Kidney (tissue), 14 donors: ENCODE data around the gene LRRC32. TPM values are rescaled to one million over a fixed set of nuclear protein-coding genes. Genes with fewer than 3 reads are reported as not detected.

Source experiments
- DNase-seq, 5 donors: peaks; one replicate each; pipeline ENCODE4 v3.0.0-alpha.2; 2013 to 2020
- FAIRE-seq: peaks from 2 replicates; lab custom pipeline; 2012; peaks lifted over from hg19 to GRCh38; lab: Jason Lieb, UNC
- H3K27ac ChIP-seq, 2 donors: one replicate each; pipeline ENCODE4 v1.7.0; 2013; ENCODE audit warnings: low read depth in 2 of 2, low read length in 2 of 2, inconsistent platforms in 1 of 2
- H3K27me3 ChIP-seq: one replicate; pipeline ENCODE4 v1.7.1; 2013; ENCODE audit warnings: low read length, inconsistent platforms; ENCODE audit not compliant: control insufficient read depth, insufficient read depth
- H3K36me3 ChIP-seq, 3 donors: one replicate each; pipeline versions ENCODE4 v1.7.0 to v1.7.1; 2013; ENCODE audit warnings: low read length in 3 of 3, control low read depth in 1 of 3, inconsistent platforms in 1 of 3; ENCODE audit not compliant: insufficient read depth in 3 of 3, control insufficient read depth in 2 of 3
- H3K4me1 ChIP-seq, 3 donors: one replicate each; pipeline versions ENCODE4 v1.7.0 to v1.7.1; 2013; ENCODE audit warnings: low read length in 3 of 3, inconsistent platforms in 1 of 3, low read depth in 1 of 3; ENCODE audit not compliant: control insufficient read depth in 2 of 3, insufficient read depth in 2 of 3
- H3K4me3 ChIP-seq, 3 donors: one replicate each; pipeline versions ENCODE4 v1.7.0 to v1.8.1; 2013; ENCODE audit warnings: low read length in 3 of 3, control low read depth in 1 of 3, inconsistent platforms in 1 of 3
- H3K9ac ChIP-seq, 3 donors: one replicate each; pipeline versions ENCODE4 v1.7.0 to v1.7.1; 2013; ENCODE audit warnings: low read length in 3 of 3, control low read depth in 1 of 3, inconsistent platforms in 1 of 3
- H3K9me3 ChIP-seq, 3 donors: one replicate each; pipeline versions ENCODE4 v1.7.0 to v1.7.1; 2013; ENCODE audit warnings: low read length in 3 of 3, control low read depth in 1 of 3, inconsistent platforms in 1 of 3; ENCODE audit not compliant: control insufficient read depth in 2 of 3, insufficient read depth in 1 of 3
- CTCF ChIP-seq: IDR thresholded peaks from 3 replicates; pipeline ENCODE4 v1.5.1; 2012; ENCODE audit warnings: mild to moderate bottlenecking, moderate library complexity, borderline replicate concordance; ENCODE audit not compliant: insufficient read depth; ENCODE audit errors: extremely low read depth
- intact Hi-C: fragments of 100-400 bp; cut with DNase I; formaldehyde crosslinking; loops from one replicate; pipeline ENCODE4 v1.11.1; 2022
- polyA plus RNA-seq: library from polyadenylated mRNA; stranded (reverse); fragments of 350-450 nt; fragmentation: Illumina TruSeq; extraction: RNeasy Lipid Tissue Mini Kit (QIAGEN cat#74804); gene quantifications from one replicate; pipeline ENCODE4 v1.2.3, GENCODE V29; 2014; ENCODE audit warnings: low read depth, low replicate concordance; ENCODE audit not compliant: insufficient read depth
- total RNA-seq: library from RNA; stranded (reverse); fragmentation: NEBNext Ultra II Directional; extraction: Animal tissue kit (Norgen Biotek cat#: 25700); gene quantifications from one replicate; pipeline ENCODE4 v1.2.1, GENCODE V29; 2021
- donor health status: control.
- donor health status: control.
- donor health status: control.
- donor health status: control.
- donor health status: control.
- donor health status: DM: yes; HTN: yes; CAD: no.
- donor health status: Normal renal cell carcinoma (clear cell type).

LRRC32 gene
- total and polyA plus RNA-seq, 2 donors from 2014 or later: 105 to 136 TPM

GRCh38 chr11:76685831-76686230 lies 15.3 kb upstream of the LRRC32 start:
- no peak overlapping the region for H3K9ac ChIP-seq
- no peaks in the 10 kb centered on the region for H3K27me3 ChIP-seq
- no peak overlapping the region for H3K27ac ChIP-seq
- H3K36me3 ChIP-seq: no peaks in the 10 kb centered on the region
- H3K9me3 ChIP-seq: no peaks in the 10 kb centered on the region
- no peak for FAIRE-seq
- H3K4me3 ChIP-seq: no peak overlapping the region
- intact Hi-C loops: no loop called here
- no peak for DNase-seq
- TF ChIP-seq CTCF: no peak
- no peaks in the 10 kb centered on the region for H3K4me1 ChIP-seq

DNA sequence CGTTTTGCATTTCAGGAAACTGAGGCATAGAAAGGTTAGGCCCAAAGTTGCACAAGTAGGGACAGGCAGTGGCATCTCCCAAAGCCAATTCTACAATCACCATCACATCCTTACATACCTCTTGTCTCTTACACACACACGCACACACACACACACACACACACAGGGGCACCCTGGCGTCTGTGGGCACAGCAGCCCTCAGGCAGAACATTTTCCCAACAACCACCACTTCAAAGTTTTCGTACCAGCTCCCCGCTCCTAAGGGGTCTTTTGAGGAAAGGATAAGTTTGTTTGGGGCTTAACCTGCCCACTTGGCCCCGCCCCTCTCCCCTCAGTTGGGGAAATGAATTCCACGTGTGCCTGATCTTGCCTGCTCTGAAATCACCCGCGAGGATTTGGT lies 14.7 kb upstream of the LRRC32 start:
- no peak for FAIRE-seq
- no peak for DNase-seq
- Histone ChIP-seq H3K36me3 (no peaks in the 10 kb centered on the region), H3K27ac (no peak overlapping the region), H3K4me1 (peaks cover 0 to 4% (median 0%) of the 10 kb centered on the region in 3 donors), H3K27me3 (no peaks in the 10 kb centered on the region), H3K9ac (no peak overlapping the region), H3K9me3 (no peaks in the 10 kb centered on the region), H3K4me3 (no peak overlapping the region)
- TF ChIP-seq CTCF: no peak
- intact Hi-C loops: no loop called here

- Histone ChIP-seq H3K36me3 (no peaks in the 10 kb centered on the region), H3K4me1 (peaks cover 0 to 4% (median 0%) of the 10 kb centered on the region in 3 donors), H3K27ac (no peak overlapping the region), H3K4me3 (no peak overlapping the region), H3K9me3 (no peaks in the 10 kb centered on the region), H3K27me3 (no peaks in the 10 kb centered on the region), H3K9ac (no peak overlapping the region)
- DNase-seq (no peak), FAIRE-seq (no peak)
- intact Hi-C loops: no loop called here
- TF ChIP-seq CTCF: no peak
Observed at GRCh38 chr11:76684516-76684915, 14.0 kb upstream of the LRRC32 start.
